ENCODE measurements around the gene EFNA1.
"Not testable (repeated sequence)": the region's sequence is repeated elsewhere in the genome, so short reads cannot be mapped to it uniquely, and the experiment has no call there.

EFNA1 gene

DNA sequence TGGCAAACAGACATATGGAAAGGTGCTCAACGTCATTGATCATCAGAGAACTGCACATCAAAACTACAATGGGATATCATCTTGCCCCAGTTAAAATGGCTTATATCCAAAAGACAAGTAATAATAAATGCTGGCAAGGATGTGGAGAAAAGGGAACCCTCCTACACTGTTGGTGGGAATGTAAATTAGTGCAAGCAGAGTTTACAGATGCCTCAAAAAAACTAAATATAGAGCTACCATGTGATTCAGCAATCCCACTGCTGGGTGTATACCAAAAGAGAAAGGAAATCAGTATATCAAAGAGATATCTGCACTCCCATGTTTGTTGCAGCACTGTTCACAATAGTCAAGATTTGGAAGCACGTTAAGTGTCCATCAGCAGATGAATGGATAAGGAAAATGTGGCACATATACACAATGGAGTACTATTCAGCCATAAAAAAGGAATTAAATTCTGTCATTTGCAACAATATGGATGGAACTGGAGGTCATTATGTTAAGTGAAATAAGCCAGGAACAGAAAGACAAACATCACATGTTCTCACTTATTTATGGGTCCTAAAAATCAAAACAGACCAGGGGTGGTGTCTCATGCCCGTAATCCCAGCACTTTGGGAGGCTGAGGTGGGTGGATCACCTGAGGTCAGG lies 28.4 kb downstream of the EFNA1 start:
- H3K27me3 Mint-ChIP-seq, H3K9me3 Mint-ChIP-seq: not testable (repeated sequence)

GRCh38 chr1:155158991-155159390 lies 31.3 kb downstream of the EFNA1 start:
- Mint-ChIP-seq H3K27me3 (no peaks in the 10 kb centered on the region), H3K4me3 (no peak overlapping the region), H3K4me1 (no peaks in the 10 kb centered on the region), H3K36me3 (no peaks in the 10 kb centered on the region), H3K27ac (no peak overlapping the region), H3K9me3 (no peaks in the 10 kb centered on the region)

More for the DNA sequence above, 28.4 kb downstream of the EFNA1 start:
- H3K36me3 Mint-ChIP-seq, H3K27ac Mint-ChIP-seq, H3K4me3 Mint-ChIP-seq, H3K4me1 Mint-ChIP-seq: not testable (repeated sequence)

DNA sequence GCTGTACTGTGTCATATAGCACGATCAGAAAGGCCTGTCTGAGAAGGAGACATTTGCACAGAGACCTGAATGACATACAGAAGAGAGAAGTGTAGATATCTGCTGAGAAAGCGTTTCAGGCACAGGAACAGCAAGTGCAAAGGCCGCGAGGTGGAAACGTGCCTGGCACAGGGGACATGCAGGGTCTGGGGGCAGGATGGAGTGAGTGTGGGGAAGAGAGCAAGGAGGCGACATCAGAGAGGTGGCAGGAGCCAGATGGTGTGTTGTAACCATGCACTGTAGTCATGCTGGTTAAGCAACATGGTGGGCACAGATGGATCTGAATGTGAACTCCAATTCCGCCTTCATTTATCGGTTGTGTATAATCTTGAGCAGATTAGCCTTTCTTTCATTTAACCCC lies 32.5 kb downstream of the EFNA1 start:
- no peaks in the 10 kb centered on the region for H3K4me1 Mint-ChIP-seq
- no peak overlapping the region for H3K27ac Mint-ChIP-seq
- H3K36me3 Mint-ChIP-seq, result no peaks in the 10 kb centered on the region
- no peaks in the 10 kb centered on the region for H3K9me3 Mint-ChIP-seq
- no peak overlapping the region for H3K4me3 Mint-ChIP-seq
- no peaks in the 10 kb centered on the region for H3K27me3 Mint-ChIP-seq

DNA sequence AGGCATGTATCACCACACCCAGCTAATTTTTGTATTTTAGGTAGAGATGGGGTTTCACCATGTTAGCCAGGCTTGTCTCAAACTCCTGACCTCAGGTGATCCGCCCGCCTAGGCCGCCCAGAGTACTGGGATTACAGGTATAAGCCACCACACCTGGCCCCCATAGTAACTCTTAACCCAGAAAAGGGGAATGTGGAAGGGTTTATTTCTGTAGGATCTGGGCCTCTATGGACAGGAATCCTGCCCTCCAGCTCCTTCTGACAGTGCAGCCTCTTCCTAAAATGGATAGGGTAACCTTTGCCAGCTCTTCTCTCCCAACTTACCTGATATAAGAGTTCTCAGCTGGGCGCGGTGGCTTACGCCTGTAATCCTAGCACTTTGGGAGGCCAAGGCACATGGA lies 35.0 kb downstream of the EFNA1 start:
- not testable (repeated sequence) for H3K27me3 Mint-ChIP-seq, H3K4me3 Mint-ChIP-seq, H3K4me1 Mint-ChIP-seq, H3K36me3 Mint-ChIP-seq, H3K27ac Mint-ChIP-seq, H3K9me3 Mint-ChIP-seq

- H3K4me3 Mint-ChIP-seq, H3K27me3 Mint-ChIP-seq, H3K36me3 Mint-ChIP-seq, H3K27ac Mint-ChIP-seq, H3K9me3 Mint-ChIP-seq: not testable (repeated sequence)
- peaks cover 13% of the 10 kb centered on the region for H3K4me1 Mint-ChIP-seq
Measured at GRCh38 chr1:155163785-155164184, 36.1 kb downstream of the EFNA1 start.

GRCh38 chr1:155164625-155165024 lies 36.9 kb downstream of the EFNA1 start:
- not testable (repeated sequence) for H3K27me3 Mint-ChIP-seq, H3K27ac Mint-ChIP-seq, H3K4me3 Mint-ChIP-seq, H3K9me3 Mint-ChIP-seq, H3K36me3 Mint-ChIP-seq
- peaks cover 13% of the 10 kb centered on the region for H3K4me1 Mint-ChIP-seq

- Mint-ChIP-seq H3K27me3 (no peaks in the 10 kb centered on the region), H3K4me3 (no peak overlapping the region), H3K36me3 (peaks cover 6% of the 10 kb centered on the region), H3K9me3 (no peaks in the 10 kb centered on the region), H3K4me1 (peaks cover 13% of the 10 kb centered on the region), H3K27ac (no peak overlapping the region)
Measured at GRCh38 chr1:155166051-155166470, 38.4 kb downstream of the EFNA1 start.

DNA sequence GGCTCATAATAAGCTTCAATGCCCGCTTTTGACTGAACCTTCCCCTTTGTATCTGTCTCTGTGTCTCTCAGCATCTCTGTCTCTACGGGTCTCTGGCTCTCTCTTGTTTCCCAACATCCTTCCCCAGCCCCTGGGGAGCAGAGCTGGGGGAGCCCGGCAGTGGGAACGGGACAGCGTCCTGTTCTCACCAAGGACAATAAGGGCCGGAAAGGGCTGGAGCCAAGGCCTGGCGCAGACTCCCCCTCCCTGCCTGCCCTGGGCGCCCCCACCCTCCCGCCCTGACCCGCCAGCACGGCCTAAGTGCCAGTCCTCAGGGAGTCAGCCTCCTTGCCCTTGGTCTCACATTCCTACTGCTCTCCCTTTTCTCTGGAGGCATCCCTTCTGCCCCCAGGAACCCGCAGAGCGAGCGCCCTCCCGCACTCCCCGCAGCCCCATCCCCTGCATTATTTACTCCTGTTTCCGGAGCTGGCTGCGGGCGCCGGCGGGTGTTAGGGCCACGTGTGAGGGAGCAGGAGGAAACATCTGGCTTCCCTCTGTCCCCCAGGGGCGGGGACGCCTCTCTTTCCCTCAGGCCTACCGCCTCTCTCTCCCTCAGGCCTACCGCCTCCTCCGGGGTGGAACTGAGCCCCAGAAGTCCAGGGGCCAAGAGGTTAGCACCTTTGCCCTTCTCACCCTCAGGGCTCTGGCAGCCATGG lies 38.9 kb downstream of the EFNA1 start:
- Mint-ChIP-seq H3K36me3 (peaks cover 6% of the 10 kb centered on the region), H3K4me3 (no peak overlapping the region), H3K27me3 (no peaks in the 10 kb centered on the region), H3K27ac (peak overlapping the region; percentile 55), H3K9me3 (no peaks in the 10 kb centered on the region), H3K4me1 (peaks cover 13% of the 10 kb centered on the region)

DNA sequence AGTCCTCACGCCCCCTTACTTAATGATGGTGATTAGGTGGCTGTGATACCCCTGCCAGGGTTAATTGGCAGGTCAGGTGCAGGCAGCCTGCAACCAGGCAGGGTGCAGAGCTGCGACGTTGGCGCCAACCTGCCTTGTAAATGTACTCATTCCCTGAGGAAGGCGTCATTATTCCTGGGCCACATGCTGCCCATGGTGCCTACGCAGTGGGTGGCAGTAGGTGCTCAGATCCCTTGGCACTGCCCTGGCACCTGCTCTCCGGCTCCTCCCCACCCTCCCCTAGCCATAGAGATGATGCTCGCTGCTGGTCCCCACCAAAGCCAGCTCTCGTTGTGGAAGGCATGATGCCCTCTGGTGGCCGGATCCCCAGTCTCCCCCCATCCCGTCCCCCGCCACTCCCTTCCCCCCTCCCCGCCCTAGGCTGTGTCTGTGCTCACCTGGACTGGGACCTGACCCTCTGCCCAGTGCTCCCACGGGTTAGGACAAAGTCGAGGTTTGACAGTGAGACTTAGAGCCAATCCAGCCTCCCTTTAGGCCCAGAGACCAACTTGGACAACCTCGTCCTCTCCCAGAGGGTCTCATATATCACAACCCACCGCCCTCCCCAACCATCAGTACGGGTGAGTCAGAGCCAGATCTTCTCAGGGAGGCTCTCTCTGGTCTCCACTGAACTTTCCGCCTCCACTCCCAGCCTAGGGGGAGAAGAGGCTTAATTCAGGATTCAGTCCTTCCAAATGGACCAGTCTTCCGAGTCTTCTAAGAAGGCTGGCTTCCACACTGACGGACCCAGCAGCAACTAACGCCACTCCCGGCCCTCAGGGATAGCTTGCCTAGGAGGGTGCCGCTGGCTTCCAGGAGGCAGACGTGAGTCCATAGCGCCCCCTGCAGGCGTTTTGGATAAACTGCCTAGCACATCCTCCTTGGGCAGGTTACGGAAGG lies 39.8 kb downstream of the EFNA1 start:
- Mint-ChIP-seq H3K4me1 (peaks cover 20% of the 10 kb centered on the region), H3K4me3 (peak overlapping the region; percentile 12), H3K27ac (no peak overlapping the region), H3K9me3 (no peaks in the 10 kb centered on the region), H3K27me3 (no peaks in the 10 kb centered on the region), H3K36me3 (peaks cover 8% of the 10 kb centered on the region)

- not testable (repeated sequence) for H3K36me3 Mint-ChIP-seq, H3K9me3 Mint-ChIP-seq, H3K4me3 Mint-ChIP-seq, H3K27me3 Mint-ChIP-seq, H3K27ac Mint-ChIP-seq
- peaks cover 21% of the 10 kb centered on the region for H3K4me1 Mint-ChIP-seq
Measured at GRCh38 chr1:155168105-155168445, 40.4 kb downstream of the EFNA1 start.

DNA sequence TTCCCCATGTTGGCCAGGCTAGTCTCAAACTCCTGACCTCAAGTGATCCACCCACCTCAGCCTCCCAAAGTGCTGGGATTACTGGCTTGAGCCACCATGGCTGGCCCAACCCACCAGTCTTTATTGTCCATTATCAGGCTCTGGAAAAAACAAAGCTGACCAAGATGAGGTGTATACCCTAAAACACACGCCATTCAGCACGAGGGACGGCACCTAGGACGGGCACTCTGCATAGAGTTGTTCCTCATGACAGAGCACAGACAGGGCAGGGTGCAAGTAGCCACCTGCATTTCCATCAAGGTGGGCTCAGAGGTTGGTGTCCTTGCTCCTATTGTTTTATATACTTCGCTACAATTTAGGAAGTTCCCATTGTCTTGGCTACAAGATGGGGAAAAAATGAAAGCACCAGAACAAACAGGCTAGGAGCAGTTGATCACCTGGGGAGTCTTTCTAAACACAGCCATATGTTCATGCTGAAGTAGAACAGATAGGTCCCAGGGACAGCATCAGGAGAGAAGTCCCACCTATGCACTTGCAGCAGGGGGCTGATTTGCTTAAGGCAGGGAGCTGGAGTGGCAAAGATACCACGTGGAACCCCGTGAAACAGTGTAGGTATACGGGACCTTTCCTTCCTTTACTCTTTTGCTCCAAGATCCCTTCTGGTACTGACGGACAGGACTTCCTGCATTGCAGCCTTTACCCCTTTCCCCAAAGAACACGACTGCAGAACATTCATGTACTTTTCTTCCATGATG lies 41.0 kb downstream of the EFNA1 start:
- Mint-ChIP-seq H3K9me3 (no peaks in the 10 kb centered on the region), H3K27me3 (no peaks in the 10 kb centered on the region), H3K36me3 (peaks cover 8% of the 10 kb centered on the region), H3K4me1 (peaks cover 27% of the 10 kb centered on the region), H3K4me3 (no peak overlapping the region), H3K27ac (no peak overlapping the region)

GRCh38 chr1:155169541-155169940 lies 41.9 kb downstream of the EFNA1 start:
- H3K27ac Mint-ChIP-seq, result peak overlapping the region; percentile 8
- H3K9me3 Mint-ChIP-seq, result no peaks in the 10 kb centered on the region

GRCh38 chr1:155170101-155170785 lies 42.6 kb downstream of the EFNA1 start:
- Mint-ChIP-seq H3K4me1 (peaks cover 39% of the 10 kb centered on the region), H3K27me3 (no peaks in the 10 kb centered on the region), H3K36me3 (peaks cover 8% of the 10 kb centered on the region), H3K9me3 (no peaks in the 10 kb centered on the region), H3K27ac (no peak overlapping the region), H3K4me3 (peak overlapping the region; percentile 19)

More at GRCh38 chr1:155169541-155169940, 41.9 kb downstream of the EFNA1 start:
- Mint-ChIP-seq H3K4me1 (peaks cover 33% of the 10 kb centered on the region), H3K36me3 (peaks cover 8% of the 10 kb centered on the region), H3K27me3 (no peaks in the 10 kb centered on the region), H3K4me3 (peak overlapping the region; percentile 0)

DNA sequence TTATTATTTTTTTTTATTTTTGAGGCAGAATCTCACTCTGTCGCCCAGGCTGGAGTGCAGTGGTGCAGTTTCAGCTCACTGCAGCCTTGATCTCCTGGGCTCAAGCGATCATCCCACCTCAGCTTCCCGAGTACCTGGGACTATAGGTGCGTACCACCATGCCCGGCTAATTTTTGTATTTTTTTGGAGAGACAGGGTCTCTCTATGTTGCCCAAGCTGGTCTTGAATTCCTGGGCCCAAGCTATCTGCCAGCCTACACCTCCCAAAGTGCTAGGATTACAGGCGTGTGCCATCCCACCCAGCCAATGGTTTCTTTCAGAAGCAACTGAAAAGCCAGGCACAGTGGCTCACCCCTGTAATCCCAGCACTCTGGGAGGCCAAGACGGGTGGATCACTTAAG lies 43.1 kb downstream of the EFNA1 start:
- Mint-ChIP-seq H3K27me3 (no peaks in the 10 kb centered on the region), H3K36me3 (peaks cover 8% of the 10 kb centered on the region), H3K4me3 (no peak overlapping the region), H3K4me1 (peaks cover 39% of the 10 kb centered on the region), H3K9me3 (no peaks in the 10 kb centered on the region), H3K27ac (no peak overlapping the region)
